IMR-90 (cell line): ENCODE data around the gene DMXL2.

Source experiments
- BHLHE40 ChIP-seq: fragments of 150-350 bp; IDR thresholded peaks from 2 replicates; pipeline ENCODE4 v1.6.1; 2016; ENCODE audit warnings: mild to moderate bottlenecking, low read depth, low read length
- CEBPB ChIP-seq: IDR thresholded peaks from 2 replicates; pipeline ENCODE4 v1.6.1; 2012; ENCODE audit warnings: low read depth, low read length, improper control_type of control experiment
- CTCF ChIP-seq: conservative IDR thresholded peaks from 2 replicates; pipeline ENCODE4 v1.5.1; 2012; ENCODE audit warnings: mild to moderate bottlenecking, low read depth, low read length, improper control_type of control experiment
- ELK1 ChIP-seq: fragments of 150-350 bp; IDR thresholded peaks from 2 replicates; pipeline ENCODE4 v1.6.1; 2016; ENCODE audit warnings: low read depth, mild to moderate bottlenecking, low read length, moderate library complexity, borderline replicate concordance
- MAFK ChIP-seq: IDR thresholded peaks from 2 replicates; pipeline ENCODE4 v1.6.1; 2012; ENCODE audit warnings: low read depth, low read length, improper control_type of control experiment
- MAZ ChIP-seq: IDR thresholded peaks from 2 replicates; pipeline ENCODE4 v1.6.1; 2012; ENCODE audit warnings: low read depth, mild to moderate bottlenecking, low read length, improper control_type of control experiment, moderate library complexity, borderline replicate concordance
- MXI1 ChIP-seq: IDR thresholded peaks from 2 replicates; pipeline ENCODE4 v1.6.1; 2012; ENCODE audit warnings: low read depth, mild to moderate bottlenecking, low read length, moderate library complexity, borderline replicate concordance
- POLR2A ChIP-seq: IDR thresholded peaks from 2 replicates; pipeline ENCODE4 v1.6.1; 2012; ENCODE audit warnings: mild to moderate bottlenecking, low read depth, low read length
- RAD21 ChIP-seq: IDR thresholded peaks from 2 replicates; pipeline ENCODE4 v1.6.1; 2012; ENCODE audit warnings: low read length, improper control_type of control experiment
- RCOR1 ChIP-seq: IDR thresholded peaks from 2 replicates; pipeline ENCODE4 v1.6.1; 2012; ENCODE audit warnings: mild to moderate bottlenecking, low read length, improper control_type of control experiment; ENCODE audit not compliant: insufficient replicate concordance
- RFX5 ChIP-seq: IDR thresholded peaks from 2 replicates; pipeline ENCODE4 v1.8.0; 2012; ENCODE audit warnings: low read depth, mild to moderate bottlenecking, low read length, moderate library complexity
- SMC3 ChIP-seq: fragments of 150-350 bp; IDR thresholded peaks from 2 replicates; pipeline ENCODE4 v1.6.1; 2016; ENCODE audit warnings: low read depth, mild to moderate bottlenecking, antibody characterized with exemption, low read length, moderate library complexity
- USF2 ChIP-seq: fragments of 150-350 bp; IDR thresholded peaks from 2 replicates; pipeline ENCODE4 v1.6.1; 2017; ENCODE audit warnings: mild to moderate bottlenecking, antibody characterized with exemption, low read length, low read depth

GRCh38 chr15:51600114-51600513, 22.5 kb downstream of the DMXL2 start:
- no peak for TF ChIP-seq CTCF
- no peak for TF ChIP-seq USF2
- TF ChIP-seq MAZ: no peak
- TF ChIP-seq POLR2A: no peak
- TF ChIP-seq ELK1: no peak
- TF ChIP-seq RAD21: no peak
- no peak for TF ChIP-seq RFX5
- no peak for TF ChIP-seq MXI1
- no peak for TF ChIP-seq MAFK
- no peak for TF ChIP-seq SMC3
- TF ChIP-seq BHLHE40: no peak
- no peak for TF ChIP-seq CEBPB
- no peak for TF ChIP-seq RCOR1
